Common myeloid progenitor, CD34-positive (primary cell): ENCODE results near the gene PLCZ1.

ENCODE experiments used
- CTCF ChIA-PET: fragments of 350-600 bp; sonication (Branson Sonifier 250); formaldehyde crosslinking; loops from one replicate; lab custom pipeline; 2021; ENCODE audit warnings: antibody characterized with exemption; lab: Charles Lee
- POLR2A ChIA-PET: fragments of 350-600 bp; sonication (Branson Sonifier 250); formaldehyde crosslinking; loops from one replicate; lab custom pipeline; 2021; ENCODE audit warnings: antibody characterized with exemption; lab: Charles Lee
- DNase-seq, 3 donors: peaks; one replicate each; pipeline versions ENCODE4 v3.0.0 to v3.0.0-alpha.2; 2013
- H3K27ac ChIP-seq, 2 experiments: 1 replicate in 1 of 2; 2 replicates in 1 of 2; pipeline ENCODE4 v1.7.0; 2013; ENCODE audit warnings: inconsistent platforms in 2 of 2, low read length in 2 of 2, mild to moderate bottlenecking in 2 of 2, low read depth in 1 of 2, moderate library complexity in 1 of 2; ENCODE audit not compliant: severe bottlenecking in 2 of 2, insufficient read depth in 1 of 2, poor library complexity in 1 of 2
- H3K27me3 ChIP-seq, 5 experiments: replicated peaks in 2 of 5; 1 replicate in 3 of 5; 2 replicates in 2 of 5; pipeline versions ENCODE4 v1.6.1 to v1.7.0; 2013; ENCODE audit warnings: low read length in 4 of 5, mild to moderate bottlenecking in 2 of 5, moderate library complexity in 2 of 5, inconsistent platforms in 1 of 5; ENCODE audit not compliant: insufficient read depth in 5 of 5, control insufficient read depth in 4 of 5
- H3K36me3 ChIP-seq, 4 experiments: 1 replicate in 2 of 4; 2 replicates in 2 of 4; pipeline versions ENCODE4 v1.6.1 to v1.7.0; 2013; ENCODE audit warnings: low read length in 3 of 4, control low read depth in 1 of 4, mild to moderate bottlenecking in 1 of 4; ENCODE audit not compliant: control insufficient read depth in 4 of 4, insufficient read depth in 4 of 4
- H3K4me1 ChIP-seq, 4 experiments: 1 replicate in 3 of 4; 2 replicates in 1 of 4; pipeline versions ENCODE4 v1.6.1 to v1.7.1; 2013; ENCODE audit warnings: low read length in 3 of 4, mild to moderate bottlenecking in 3 of 4, control low read depth in 1 of 4, inconsistent platforms in 1 of 4, moderate library complexity in 1 of 4; ENCODE audit not compliant: control insufficient read depth in 4 of 4, insufficient read depth in 4 of 4; ENCODE audit errors: control extremely low read depth in 1 of 4
- H3K4me3 ChIP-seq, 7 experiments: 1 replicate in 4 of 7; 2 replicates in 3 of 7; pipeline versions ENCODE4 v1.5.1 to v1.7.0; 2013; ENCODE audit warnings: mild to moderate bottlenecking in 7 of 7, low read length in 6 of 7, moderate library complexity in 6 of 7, inconsistent platforms in 2 of 7, low read depth in 2 of 7, control low read depth in 1 of 7; ENCODE audit not compliant: insufficient read depth in 4 of 7, control insufficient read depth in 1 of 7; ENCODE audit errors: extremely low read depth in 1 of 7
- H3K9me3 ChIP-seq, 5 experiments: 1 replicate in 4 of 5; 2 replicates in 1 of 5; pipeline versions ENCODE4 v1.6.1 to v1.7.1; 2013; ENCODE audit warnings: low read length in 4 of 5, mild to moderate bottlenecking in 2 of 5, inconsistent platforms in 1 of 5, low read depth in 1 of 5, moderate library complexity in 1 of 5; ENCODE audit not compliant: control insufficient read depth in 4 of 5, insufficient read depth in 2 of 5; ENCODE audit errors: control extremely low read depth in 1 of 5
- WGBS: methylation state at CpG from one replicate; pipeline ENCODE4 v1.1.5; 2013; ENCODE audit not compliant: insufficient coverage; 5-methylcytosine and 5-hydroxymethylcytosine counted together

The PLCZ1 gene

GRCh38 chr12:18658179-18658578, 79.6 kb downstream of the PLCZ1 start:
- no peaks in the 10 kb centered on the region for H3K36me3 ChIP-seq
- no peak for DNase-seq
- H3K4me3 ChIP-seq: no peak overlapping the region
- ChIA-PET POLR2A (no interaction called here), CTCF (interaction anchor here (0.7 kb wide), 1 partner anchor 559 kb away, joined by 3 read pairs; no protein-coding TSS in a partner anchor)
- H3K27ac ChIP-seq: no peak overlapping the region
- H3K4me1 ChIP-seq: no peaks in the 10 kb centered on the region
- WGBS: no CpG with 5 or more reads among the region's 2 CpGs
- H3K9me3 ChIP-seq: peaks cover 0 to 5% (median 0%) of the 10 kb centered on the region in 5 experiments
- H3K27me3 ChIP-seq: no peaks in the 10 kb centered on the region

GRCh38 chr12:18655351-18655750, 82.5 kb downstream of the PLCZ1 start:
- H3K36me3 ChIP-seq: no peaks in the 10 kb centered on the region
- no CpG with 5 or more reads among the region's 4 CpGs for WGBS
- no peak overlapping the region for H3K27ac ChIP-seq
- CTCF ChIA-PET: no interaction called here
- no peaks in the 10 kb centered on the region for H3K27me3 ChIP-seq
- no peaks in the 10 kb centered on the region for H3K4me1 ChIP-seq
- peaks cover 0 to 5% (median 0%) of the 10 kb centered on the region in 5 experiments for H3K9me3 ChIP-seq
- DNase-seq: no peak
- H3K4me3 ChIP-seq: no peak overlapping the region
- POLR2A ChIA-PET: no interaction called here

- Histone ChIP-seq H3K36me3 (no peaks in the 10 kb centered on the region), H3K4me1 (no peaks in the 10 kb centered on the region), H3K9me3 (peaks cover 0 to 2% (median 0%) of the 10 kb centered on the region in 5 experiments), H3K27ac (no peak overlapping the region), H3K27me3 (no peaks in the 10 kb centered on the region), H3K4me3 (no peak overlapping the region)
- WGBS: no CpG with 5 or more reads among the region's 1 CpG
- ChIA-PET CTCF (no interaction called here), POLR2A (no interaction called here)
- no peak for DNase-seq
These were observed 84.3 kb downstream of the PLCZ1 start for GRCh38 chr12:18653465-18653864.

- Histone ChIP-seq H3K27ac (no peak overlapping the region), H3K4me1 (no peaks in the 10 kb centered on the region), H3K9me3 (peaks cover 0 to 2% (median 0%) of the 10 kb centered on the region in 5 experiments), H3K36me3 (no peaks in the 10 kb centered on the region), H3K27me3 (no peaks in the 10 kb centered on the region), H3K4me3 (no peak overlapping the region)
- no peak for DNase-seq
- POLR2A ChIA-PET: no interaction called here
- CTCF ChIA-PET: no interaction called here
These were observed 85.2 kb downstream of the PLCZ1 start for GRCh38 chr12:18652596-18652995.

- H3K9me3 ChIP-seq: peaks cover 0 to 2% (median 0%) of the 10 kb centered on the region in 5 experiments
- ChIA-PET POLR2A (no interaction called here), CTCF (no interaction called here)
- no peak for DNase-seq
- 100% methylated on average over 1 of the region's 2 CpGs for WGBS
- H3K4me1 ChIP-seq: no peaks in the 10 kb centered on the region
- no peak overlapping the region for H3K4me3 ChIP-seq
- no peaks in the 10 kb centered on the region for H3K27me3 ChIP-seq
- H3K27ac ChIP-seq: no peak overlapping the region
- H3K36me3 ChIP-seq: no peaks in the 10 kb centered on the region
These were observed 86.3 kb downstream of the PLCZ1 start for GRCh38 chr12:18651525-18651924.

GRCh38 chr12:18646286-18646890, 91.4 kb downstream of the PLCZ1 start:
- CTCF ChIA-PET: no interaction called here
- POLR2A ChIA-PET: no interaction called here
- Histone ChIP-seq H3K36me3 (no peaks in the 10 kb centered on the region), H3K27ac (no peak overlapping the region), H3K4me3 (no peak overlapping the region), H3K4me1 (no peaks in the 10 kb centered on the region), H3K27me3 (no peaks in the 10 kb centered on the region), H3K9me3 (no peaks in the 10 kb centered on the region)
- 94% methylated on average over 3 of the region's 6 CpGs for WGBS
- DNase-seq: no peak

- DNase-seq: no peak
- Histone ChIP-seq H3K9me3 (no peaks in the 10 kb centered on the region), H3K4me3 (no peak overlapping the region), H3K4me1 (no peaks in the 10 kb centered on the region), H3K36me3 (no peaks in the 10 kb centered on the region), H3K27ac (no peak overlapping the region), H3K27me3 (no peaks in the 10 kb centered on the region)
- ChIA-PET CTCF (no interaction called here), POLR2A (no interaction called here)
- 96% methylated on average over 3 of the region's 3 CpGs for WGBS
These were observed 93.2 kb downstream of the PLCZ1 start for GRCh38 chr12:18644564-18644963.
